DOHH2 (cell line): ENCODE measurements around the gene ZFP1.

Source experiments
- CTCF ChIP-seq: fragments of 200-600 bp; sonication (generic); IDR thresholded peaks from one replicate; pipeline ENCODE4 v1.5.1; 2014; ENCODE audit warnings: antibody characterized with exemption, mild to moderate bottlenecking, low read depth, low read length; ENCODE audit not compliant: poor library complexity, severe bottlenecking
- EZH2phosphoT487 ChIP-seq: fragments of 200-600 bp; sonication (generic); IDR thresholded peaks from 2 replicates; pipeline ENCODE4 v1.6.1; 2017; ENCODE audit warnings: borderline replicate concordance, mild to moderate bottlenecking, antibody characterized with exemption, low read length, moderate library complexity, mixed read lengths

DNA sequence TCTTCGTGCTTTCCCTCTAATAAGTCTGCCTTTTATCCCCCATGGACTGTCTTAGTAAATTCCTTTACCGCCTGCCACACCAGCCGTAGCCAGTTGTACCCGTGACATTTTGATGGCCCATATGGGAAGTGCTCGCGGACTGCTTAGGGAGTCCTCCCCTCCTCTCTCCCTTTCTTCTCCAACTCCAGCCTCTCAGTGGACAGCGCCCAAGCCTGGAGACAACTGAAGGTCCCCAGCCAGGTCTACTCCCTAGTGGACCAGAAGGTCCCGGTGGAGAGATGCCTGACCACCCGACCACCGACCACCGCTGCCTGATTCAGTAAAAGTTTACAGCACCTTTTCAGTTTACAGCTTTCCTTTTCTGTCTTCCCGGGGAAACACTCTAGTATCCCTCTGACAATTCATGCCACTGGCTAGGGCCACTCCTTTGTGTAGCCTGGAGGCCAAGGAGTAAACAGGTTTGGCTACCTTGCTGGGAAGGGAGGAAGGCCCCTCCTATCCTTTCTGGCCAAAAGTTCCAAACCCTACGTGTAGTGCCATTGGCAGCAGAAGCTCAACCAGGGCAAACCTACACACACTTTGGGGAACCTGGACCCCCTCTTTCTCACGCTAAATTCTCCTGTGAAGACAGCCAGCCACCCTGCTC, 40.6 kb downstream of the ZFP1 start:
- no peak for TF ChIP-seq CTCF
- TF ChIP-seq EZH2phosphoT487 = no peak
